NCI-H1436 treated with DMSO at 0.1 percent for 48 hours (cell line): ENCODE results near the gene FARS2.

Experiments
- DNase-seq: peaks from one replicate; lab custom pipeline; 2025; lab: John Stamatoyannopoulos, UW

The FARS2 gene

GRCh38 chr6:5325173-5325572 is 63.9 kb downstream of the FARS2 start:
- DNase-seq, result no peak

- no peak for DNase-seq
Measured at GRCh38 chr6:5326022-5326641, 64.8 kb downstream of the FARS2 start.

- DNase-seq, result no peak
Measured at GRCh38 chr6:5328800-5329199, 67.5 kb downstream of the FARS2 start.

GRCh38 chr6:5331845-5332442 is 70.6 kb downstream of the FARS2 start:
- DNase-seq, result no peak

GRCh38 chr6:5333658-5334057 is 72.3 kb downstream of the FARS2 start:
- DNase-seq, result no peak

GRCh38 chr6:5334341-5334740 is 73.0 kb downstream of the FARS2 start:
- DNase-seq, result no peak

- no peak for DNase-seq
Measured at GRCh38 chr6:5335020-5335419, 73.7 kb downstream of the FARS2 start.

- DNase-seq, result no peak
Measured at GRCh38 chr6:5337573-5337972, 76.3 kb downstream of the FARS2 start.

- no peak for DNase-seq
Measured at GRCh38 chr6:5338177-5338960, 77.1 kb downstream of the FARS2 start.

GRCh38 chr6:5339786-5340185 is 78.5 kb downstream of the FARS2 start:
- no peak for DNase-seq

GRCh38 chr6:5341845-5342244 is 80.5 kb downstream of the FARS2 start:
- DNase-seq, result no peak

- DNase-seq, result no peak
Measured at GRCh38 chr6:5343998-5344397, 82.7 kb downstream of the FARS2 start.

GRCh38 chr6:5345324-5345723 is 84.0 kb downstream of the FARS2 start:
- DNase-seq, result no peak

- DNase-seq, result no peak
Measured at GRCh38 chr6:5351552-5352210, 90.4 kb downstream of the FARS2 start.

- no peak for DNase-seq
Measured at GRCh38 chr6:5353971-5354370, 92.7 kb downstream of the FARS2 start.

GRCh38 chr6:5357486-5357885 is 96.2 kb downstream of the FARS2 start:
- no peak for DNase-seq

- DNase-seq, result no peak
Measured at GRCh38 chr6:5359417-5359816, 98.1 kb downstream of the FARS2 start.

GRCh38 chr6:5361396-5361795 is 100.1 kb downstream of the FARS2 start:
- no peak for DNase-seq

- DNase-seq, result no peak
Measured at GRCh38 chr6:5365436-5366195, 104.3 kb downstream of the FARS2 start.

GRCh38 chr6:5366941-5367340 is 105.6 kb downstream of the FARS2 start:
- no peak for DNase-seq

GRCh38 chr6:5367510-5367909 is 106.2 kb downstream of the FARS2 start:
- DNase-seq, result no peak

GRCh38 chr6:5373430-5373829 is 112.1 kb downstream of the FARS2 start:
- no peak for DNase-seq
